Measurements from ENCODE around the gene XRCC2. TPM values are rescaled to one million over a fixed set of nuclear protein-coding genes. Genes with fewer than 3 reads are reported as not detected.
"Not testable (repeated sequence)": the region's sequence is repeated elsewhere in the genome, so short reads cannot be mapped to it uniquely, and the experiment has no call there.

XRCC2 gene
- total RNA-seq (1 to 10 TPM in 2 of 9 donors, under 1 TPM in 7; 0.12 to 4.1 (median 0.50) TPM), polyA plus RNA-seq (under 1 TPM; 0.20 to 0.62 (median 0.40) TPM)
- long read RNA-seq, donor 1, partial matches to known transcripts = 0 of 1 reads
- long read RNA-seq, donor 1, other reads (novel, unspliced or antisense) = 0 of 1 reads
- long read RNA-seq, donor 2 = 0 reads
- long read RNA-seq, donor 3, partial matches to known transcripts = 0 of 1 reads
- long read RNA-seq, donor 3, other reads (novel, unspliced or antisense) = 0 of 1 reads
- long read RNA-seq, donor 4 = 0 reads
- long read RNA-seq, donor 5 = 0 reads
- long read RNA-seq, donor 6 = 0 reads
- long read RNA-seq, donor 7 = 0 reads
- long read RNA-seq, donor 8 = 0 reads
- long read RNA-seq, donor 9, partial matches to known transcripts = 0 of 1 reads
- long read RNA-seq, donor 9, other reads (novel, unspliced or antisense) = 0 of 1 reads
- long read RNA-seq, donor 10 = 0 reads

DNA sequence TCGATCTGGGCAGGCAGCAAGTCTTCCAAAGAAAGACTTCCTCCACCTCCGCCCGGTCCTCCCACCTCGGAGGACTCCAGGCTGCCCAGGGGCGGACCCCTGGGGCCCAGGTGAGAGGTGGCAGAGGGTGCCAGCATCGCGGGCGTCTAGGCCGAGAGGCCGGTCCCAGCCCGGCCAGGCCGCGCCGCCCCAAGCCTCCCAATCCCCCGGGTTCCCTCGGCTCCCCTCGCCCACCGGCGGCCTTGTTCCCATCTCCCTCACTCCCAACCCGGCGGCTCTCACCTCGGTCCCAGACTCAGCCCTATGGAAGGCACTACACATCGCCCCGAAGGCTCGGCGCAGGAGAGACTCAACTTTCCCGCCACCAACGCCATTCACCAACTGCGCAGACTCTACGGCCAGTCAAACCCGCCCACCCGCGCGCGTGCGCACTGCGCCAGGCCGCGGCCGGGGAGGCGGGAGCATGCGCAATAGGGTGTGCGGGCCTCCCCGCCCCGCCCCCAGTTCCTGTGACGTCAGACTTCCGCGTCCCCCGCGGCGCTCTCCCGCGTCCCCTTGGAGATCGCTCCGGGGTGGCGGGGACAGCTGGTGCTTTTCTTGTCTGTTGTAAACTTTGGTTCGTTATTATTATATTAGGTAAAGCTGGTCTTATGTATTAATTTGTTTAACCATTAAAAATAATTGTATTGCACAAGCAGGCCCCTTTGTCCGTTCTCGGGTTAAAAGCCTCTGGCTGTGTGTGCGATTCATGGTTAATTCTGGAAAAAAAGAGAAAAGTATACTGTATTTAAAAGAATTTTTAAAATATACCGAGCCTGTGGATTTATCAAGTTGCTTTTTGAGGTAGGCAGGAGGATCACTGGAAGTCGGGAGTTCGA lies at the start of gene XRCC2:
XRCC2 (minus strand) TSS at position 383 of the 878 bp plus-strand sequence; CDS start at position 321, 62 bp downstream.
- no peaks in the 10 kb centered on the region for H3K9me3 ChIP-seq (replicated peaks in 1 of 3)
- 3 to 8% (median 5%) methylated on average over 18 to 62 of the region's 63 CpGs for WGBS, 4 donors
- H3K27me3 ChIP-seq = no peaks in the 10 kb centered on the region
- H3K36me3 ChIP-seq (replicated peaks in 1 of 2) = no peaks in the 10 kb centered on the region
- peak; percentile 87 to 96 (median 93) for DNase-seq
- intact Hi-C loops (cut with DNase I) = no loop called here
- peaks cover 0 to 7% of the 10 kb centered on the region in 2 donors for H3K4me1 ChIP-seq (replicated peaks in 1 of 2)
- TF ChIP-seq, protein P1, sequence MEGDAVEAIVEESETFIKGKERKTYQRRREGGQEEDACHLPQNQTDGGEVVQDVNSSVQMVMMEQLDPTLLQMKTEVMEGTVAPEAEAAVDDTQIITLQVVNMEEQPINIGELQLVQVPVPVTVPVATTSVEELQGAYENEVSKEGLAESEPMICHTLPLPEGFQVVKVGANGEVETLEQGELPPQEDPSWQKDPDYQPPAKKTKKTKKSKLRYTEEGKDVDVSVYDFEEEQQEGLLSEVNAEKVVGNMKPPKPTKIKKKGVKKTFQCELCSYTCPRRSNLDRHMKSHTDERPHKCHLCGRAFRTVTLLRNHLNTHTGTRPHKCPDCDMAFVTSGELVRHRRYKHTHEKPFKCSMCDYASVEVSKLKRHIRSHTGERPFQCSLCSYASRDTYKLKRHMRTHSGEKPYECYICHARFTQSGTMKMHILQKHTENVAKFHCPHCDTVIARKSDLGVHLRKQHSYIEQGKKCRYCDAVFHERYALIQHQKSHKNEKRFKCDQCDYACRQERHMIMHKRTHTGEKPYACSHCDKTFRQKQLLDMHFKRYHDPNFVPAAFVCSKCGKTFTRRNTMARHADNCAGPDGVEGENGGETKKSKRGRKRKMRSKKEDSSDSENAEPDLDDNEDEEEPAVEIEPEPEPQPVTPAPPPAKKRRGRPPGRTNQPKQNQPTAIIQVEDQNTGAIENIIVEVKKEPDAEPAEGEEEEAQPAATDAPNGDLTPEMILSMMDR (IDR thresholded peaks at IDR 0.05) = no peak
- TF ChIP-seq POLR2A (IDR thresholded peaks at IDR 0.05) = peak; percentile 17 to 56
- peak within 1 kb of the TSS in 3 of 5 donors; percentile 65 to 85 (median 80) for H3K27ac ChIP-seq
- peak within 1 kb of the TSS in 3 of 4 donors; percentile 1 to 64 (median 41) for H3K4me3 ChIP-seq

DNA sequence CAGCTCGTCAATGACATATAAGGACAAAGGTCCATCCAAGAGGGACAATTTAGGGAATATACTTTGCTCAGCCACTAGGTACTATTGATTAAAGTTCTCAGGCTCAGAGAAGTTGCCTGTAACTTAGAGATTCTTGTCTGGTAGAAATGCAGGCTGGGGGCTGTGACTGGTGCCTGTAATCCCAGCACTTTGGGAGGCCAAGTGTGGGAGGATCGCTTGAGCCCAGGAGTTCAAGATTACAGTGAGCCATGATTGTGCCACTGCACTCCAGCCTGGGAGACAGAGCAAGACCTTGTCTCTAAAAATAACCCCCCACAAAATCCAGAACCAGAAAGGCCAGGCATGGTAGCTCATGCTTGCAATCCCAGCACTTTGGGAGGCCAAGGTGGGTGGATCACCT lies 47.4 kb upstream of the XRCC2 start:
- no peak for TF ChIP-seq POLR2A (IDR thresholded peaks at IDR 0.05)
- TF ChIP-seq, protein P1 (IDR thresholded peaks at IDR 0.05) = no peak
- 69 to 96% (median 81%) methylated on average over 2 of the region's 2 CpGs for WGBS, 4 donors
- Histone ChIP-seq H3K36me3 (replicated peaks in 1 of 2) (no peaks in the 10 kb centered on the region), H3K4me1 (replicated peaks in 1 of 2) (no peaks in the 10 kb centered on the region), H3K27ac (no peak overlapping the region), H3K27me3 (no peaks in the 10 kb centered on the region), H3K9me3 (replicated peaks in 1 of 3) (no peaks in the 10 kb centered on the region), H3K4me3 (no peak overlapping the region)
- DNase-seq = no peak
- intact Hi-C loops (cut with DNase I) = no loop called here

DNA sequence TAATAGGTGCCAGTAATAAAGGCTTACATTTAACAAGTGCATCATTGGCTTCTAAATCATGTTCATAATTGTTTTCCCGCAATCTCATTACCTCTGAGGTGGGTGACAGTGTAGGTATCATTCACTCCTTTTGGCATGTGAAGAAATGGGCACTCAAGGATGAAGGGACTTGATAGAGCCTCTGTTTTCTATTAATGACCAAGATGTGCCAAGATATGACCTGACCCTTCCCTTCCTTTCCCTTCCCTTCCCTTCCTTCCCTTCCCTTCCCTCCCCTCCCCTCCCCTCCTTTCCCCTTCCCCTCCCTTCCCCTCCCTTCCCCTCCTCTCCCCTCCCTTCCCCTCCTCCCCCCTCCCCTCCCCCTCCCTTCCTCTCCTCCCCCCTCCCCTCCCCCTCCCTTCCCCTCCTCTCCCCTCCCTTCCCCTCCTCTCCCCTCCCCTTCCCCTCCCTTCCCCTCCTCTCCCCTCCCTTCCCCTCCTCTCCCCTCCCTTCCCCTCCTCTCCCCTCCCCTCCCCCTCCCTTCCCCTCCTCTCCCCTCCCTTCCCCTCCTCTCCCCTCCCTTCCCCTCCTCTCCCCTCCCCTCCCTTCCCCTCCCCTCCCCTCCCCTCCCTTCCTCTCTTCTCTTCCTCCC lies 36.6 kb upstream of the XRCC2 start:
- H3K27ac ChIP-seq; intact Hi-C loops (cut with DNase I); H3K9me3 ChIP-seq (replicated peaks in 1 of 3); DNase-seq; H3K4me3 ChIP-seq; H3K27me3 ChIP-seq; H3K4me1 ChIP-seq (replicated peaks in 1 of 2); H3K36me3 ChIP-seq (replicated peaks in 1 of 2): not testable (repeated sequence)
- 89 to 100% (median 96%) methylated on average over 1 of the region's 1 CpG for WGBS, 4 donors

DNA sequence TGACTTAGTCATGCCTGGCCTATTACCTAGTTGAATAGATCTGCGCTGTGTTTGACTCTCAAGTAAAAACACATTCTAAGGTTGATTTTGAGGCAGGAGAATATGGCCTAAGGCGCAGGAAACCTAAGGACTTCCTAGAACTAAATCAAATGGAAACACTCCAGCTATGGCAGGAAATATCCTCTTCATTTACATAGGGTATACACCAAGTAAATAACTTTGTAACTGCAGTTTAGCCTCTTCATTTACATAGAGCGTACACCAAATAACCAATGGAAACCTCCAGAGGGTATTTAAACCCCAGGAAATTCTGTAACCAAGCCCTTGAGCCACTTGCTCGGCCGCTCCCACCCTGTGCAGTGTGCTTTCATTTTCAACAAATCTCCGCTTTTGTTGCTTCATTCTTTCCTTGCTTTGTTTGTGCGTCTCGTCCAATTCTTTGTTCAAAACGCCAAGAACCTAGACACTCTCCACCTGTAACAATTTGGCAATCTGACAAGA lies 35.6 kb upstream of the XRCC2 start:
- Histone ChIP-seq H3K36me3 (replicated peaks in 1 of 2) (no peaks in the 10 kb centered on the region), H3K27me3 (no peaks in the 10 kb centered on the region), H3K27ac (no peak overlapping the region), H3K4me3 (no peak overlapping the region), H3K4me1 (replicated peaks in 1 of 2) (no peaks in the 10 kb centered on the region), H3K9me3 (replicated peaks in 1 of 3) (no peaks in the 10 kb centered on the region)
- TF ChIP-seq POLR2A (IDR thresholded peaks at IDR 0.05) = no peak
- TF ChIP-seq, protein P1 (IDR thresholded peaks at IDR 0.05) = no peak
- DNase-seq = no peak
- intact Hi-C loops (cut with DNase I) = no loop called here
- WGBS, 4 donors = 92 to 97% (median 93%) methylated on average over 9 of the region's 9 CpGs
